IPS-18a (cell line): ENCODE measurements around the gene ATP6V0E1.

Experiments
- H3K27ac ChIP-seq: one replicate; pipeline ENCODE4 v1.5.1; 2013; ENCODE audit warnings: low read length
- H3K27me3 ChIP-seq: one replicate; pipeline ENCODE4 v1.6.1; 2013; ENCODE audit warnings: mild to moderate bottlenecking, low read length; ENCODE audit not compliant: control insufficient read depth, insufficient read depth
- H3K36me3 ChIP-seq: one replicate; pipeline ENCODE4 v1.6.1; 2013; ENCODE audit warnings: low read depth, low read length; ENCODE audit not compliant: control insufficient read depth
- H3K4me1 ChIP-seq: one replicate; pipeline ENCODE4 v1.6.1; 2013; ENCODE audit warnings: low read depth, low read length; ENCODE audit not compliant: control insufficient read depth
- H3K4me3 ChIP-seq: one replicate; pipeline ENCODE4 v1.5.1; 2013; ENCODE audit warnings: low read length
- H3K9ac ChIP-seq: one replicate; pipeline ENCODE4 v1.6.1; 2013; ENCODE audit warnings: mild to moderate bottlenecking, low read length, moderate library complexity
- H3K9me3 ChIP-seq: one replicate; pipeline ENCODE4 v1.6.1; 2013; ENCODE audit warnings: low read depth, low read length; ENCODE audit not compliant: control insufficient read depth

Gene ATP6V0E1

DNA sequence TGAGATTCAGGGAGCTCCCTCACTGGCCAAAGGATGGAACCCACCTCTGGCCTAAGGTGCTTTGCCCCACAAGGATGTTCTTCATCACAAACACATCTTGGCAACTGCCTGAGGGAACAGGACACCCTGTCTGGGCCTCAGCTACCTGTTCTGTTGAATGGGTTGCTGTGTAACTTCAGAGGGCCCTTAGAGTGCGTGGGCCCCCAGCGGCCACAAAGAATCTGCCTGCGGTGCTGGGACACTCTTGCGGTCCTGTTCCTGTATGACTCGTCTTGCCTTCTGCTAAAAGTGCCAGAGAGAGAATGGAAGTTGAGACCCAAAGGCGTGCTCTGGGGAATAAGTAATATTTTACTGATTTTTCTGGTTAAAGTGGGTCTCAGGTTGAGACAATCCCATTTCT is 38.4 kb upstream of the ATP6V0E1 start:
- Histone ChIP-seq H3K27me3 (no peaks in the 10 kb centered on the region), H3K36me3 (peaks cover 14% of the 10 kb centered on the region), H3K9ac (no peak overlapping the region), H3K4me1 (peaks cover 8% of the 10 kb centered on the region), H3K27ac (no peak overlapping the region), H3K9me3 (no peaks in the 10 kb centered on the region), H3K4me3 (no peak overlapping the region)

DNA sequence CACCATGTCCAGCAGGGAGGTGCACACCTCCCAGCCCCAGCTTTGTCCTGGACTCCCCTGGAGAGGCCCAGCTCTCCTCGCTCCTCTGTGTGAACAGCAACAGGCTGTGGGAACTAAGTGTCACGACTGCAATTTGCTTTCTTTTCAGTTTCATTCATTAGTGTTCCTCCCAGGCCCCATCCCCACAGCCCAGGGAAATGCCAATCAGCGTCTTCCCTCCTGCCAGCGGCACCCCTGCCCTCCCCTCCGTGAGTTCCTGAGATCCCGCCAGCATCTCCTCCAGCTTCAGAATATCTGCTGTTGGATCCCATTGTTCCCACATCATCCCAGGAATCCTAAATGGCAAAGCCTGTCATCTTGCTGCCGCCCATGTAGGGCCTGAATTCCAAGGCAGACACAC is 37.4 kb upstream of the ATP6V0E1 start:
- Histone ChIP-seq H3K36me3 (peaks cover 15% of the 10 kb centered on the region), H3K4me1 (peaks cover 8% of the 10 kb centered on the region), H3K27ac (no peak overlapping the region), H3K9ac (no peak overlapping the region), H3K9me3 (no peaks in the 10 kb centered on the region), H3K27me3 (no peaks in the 10 kb centered on the region), H3K4me3 (no peak overlapping the region)

DNA sequence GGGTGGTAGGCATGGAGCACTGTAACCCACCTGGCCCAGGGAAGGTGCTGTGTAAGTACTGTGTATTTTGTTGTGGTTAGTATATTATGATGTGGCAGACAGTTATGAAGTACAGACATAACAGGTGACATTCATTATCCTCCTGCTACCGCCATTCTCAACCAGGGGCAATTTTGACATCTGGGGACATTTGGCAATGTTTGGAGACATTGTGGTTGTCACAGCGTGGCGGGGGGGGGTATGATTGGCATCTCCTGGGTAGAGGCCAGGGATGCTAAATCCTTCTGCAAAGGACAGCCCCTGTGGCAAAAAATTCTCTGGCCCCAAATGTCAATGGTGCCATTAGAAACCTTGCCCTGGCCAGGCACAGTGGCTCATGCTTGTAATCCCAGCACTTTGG is 34.1 kb upstream of the ATP6V0E1 start:
- peaks cover 20% of the 10 kb centered on the region for H3K36me3 ChIP-seq
- no peak overlapping the region for H3K9ac ChIP-seq
- H3K4me3 ChIP-seq, result no peak overlapping the region
- no peaks in the 10 kb centered on the region for H3K9me3 ChIP-seq
- H3K27me3 ChIP-seq, result no peaks in the 10 kb centered on the region
- H3K27ac ChIP-seq, result no peak overlapping the region
- H3K4me1 ChIP-seq, result no peaks in the 10 kb centered on the region

DNA sequence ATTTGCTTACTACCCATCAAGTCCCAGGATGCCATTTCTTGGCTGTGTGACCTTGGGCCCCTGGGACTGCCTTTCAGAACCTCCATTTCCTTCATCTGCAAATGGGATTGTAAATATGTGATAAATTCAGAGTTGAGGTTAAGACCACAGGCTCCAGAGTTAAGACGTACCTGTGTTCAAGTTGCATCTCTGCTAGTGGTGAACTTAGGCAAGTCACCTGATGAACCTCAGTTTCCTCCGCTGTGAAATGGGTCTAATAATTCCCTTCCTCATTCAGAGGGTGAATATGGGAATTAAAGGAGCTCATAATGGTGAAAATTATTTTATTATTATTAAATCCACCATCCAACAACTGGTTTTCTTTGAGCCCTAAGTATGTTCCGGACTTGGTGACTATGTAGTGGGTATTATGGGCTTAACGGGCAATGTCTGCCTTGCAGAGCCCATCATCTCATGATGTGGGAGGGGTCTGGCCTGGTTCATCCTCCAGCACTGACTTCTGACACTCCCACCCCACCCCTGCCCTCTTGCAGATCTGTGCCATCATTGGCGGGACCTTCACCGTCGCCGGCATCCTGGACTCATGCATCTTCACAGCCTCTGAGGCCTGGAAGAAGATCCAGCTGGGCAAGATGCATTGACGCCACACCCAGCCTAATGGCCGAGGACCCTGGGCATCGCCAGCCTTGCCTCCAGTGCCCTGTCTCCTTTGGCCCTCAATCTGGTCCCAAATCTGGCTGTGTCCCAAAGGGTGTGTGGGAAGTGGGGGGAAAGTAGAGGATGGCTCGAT is 33.2 kb upstream of the ATP6V0E1 start:
- Histone ChIP-seq H3K36me3 (peaks cover 16% of the 10 kb centered on the region), H3K9ac (no peak overlapping the region), H3K27ac (no peak overlapping the region), H3K4me1 (no peaks in the 10 kb centered on the region), H3K4me3 (no peak overlapping the region), H3K9me3 (no peaks in the 10 kb centered on the region), H3K27me3 (no peaks in the 10 kb centered on the region)

DNA sequence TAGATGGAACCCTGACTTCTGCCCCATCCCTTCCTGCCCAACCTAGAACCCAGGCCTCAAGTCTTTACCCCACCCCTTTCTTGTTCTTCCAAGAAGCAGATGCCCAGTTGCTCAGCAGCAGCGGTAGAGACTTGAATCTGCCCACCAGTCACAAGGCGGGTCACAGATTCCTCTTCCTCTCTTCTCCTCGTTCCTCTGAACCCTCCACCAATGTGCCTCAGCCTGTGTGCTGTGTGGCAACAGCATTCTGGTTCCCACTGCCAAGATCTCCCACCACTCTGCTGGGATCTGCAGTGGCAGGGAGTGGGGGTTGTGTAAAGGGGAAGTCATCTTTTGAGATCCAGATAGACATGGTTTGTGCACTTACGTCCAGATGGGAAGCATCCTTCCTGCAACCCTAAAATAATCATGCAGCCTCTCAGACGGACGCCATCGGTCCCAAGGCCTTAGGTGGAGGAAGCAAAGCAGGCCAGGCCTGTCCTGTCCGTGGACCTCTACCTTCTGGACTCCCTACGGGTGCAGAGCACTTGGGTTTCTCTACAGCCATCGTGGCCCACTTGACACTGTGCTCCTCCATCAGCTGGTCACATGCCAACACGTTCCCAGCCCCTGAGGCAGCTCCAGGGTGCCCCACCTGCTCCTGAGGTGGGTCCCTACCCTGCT is 32.1 kb upstream of the ATP6V0E1 start:
- H3K27ac ChIP-seq, result no peak overlapping the region
- H3K9me3 ChIP-seq, result no peaks in the 10 kb centered on the region
- no peaks in the 10 kb centered on the region for H3K27me3 ChIP-seq
- peaks cover 13% of the 10 kb centered on the region for H3K36me3 ChIP-seq
- no peaks in the 10 kb centered on the region for H3K4me1 ChIP-seq
- no peak overlapping the region for H3K4me3 ChIP-seq
- H3K9ac ChIP-seq, result no peak overlapping the region

DNA sequence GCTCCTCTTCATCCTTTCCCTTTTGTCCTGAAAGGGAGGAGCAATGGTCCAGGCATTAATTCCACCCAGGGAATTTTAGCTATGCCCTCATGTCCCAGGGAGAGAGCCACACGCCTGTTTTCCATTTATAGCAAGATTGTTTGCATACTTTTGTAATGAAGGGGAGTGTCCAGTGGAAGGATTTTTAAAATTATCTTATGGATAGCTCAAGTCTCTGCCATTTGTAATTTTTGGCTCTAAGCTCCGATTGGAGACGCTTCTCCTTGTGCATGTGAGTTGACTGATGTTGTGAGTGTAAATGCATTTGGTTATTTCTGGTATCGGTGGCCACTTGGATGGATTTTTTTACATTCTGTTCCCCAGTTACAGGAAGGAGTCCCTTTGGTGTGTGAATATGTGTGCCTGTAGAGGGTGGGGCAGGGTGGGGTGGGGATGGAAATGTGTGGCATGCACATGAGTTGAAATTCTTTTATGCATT is 31.5 kb upstream of the ATP6V0E1 start:
- Histone ChIP-seq H3K9me3 (no peaks in the 10 kb centered on the region), H3K27ac (no peak overlapping the region)

DNA sequence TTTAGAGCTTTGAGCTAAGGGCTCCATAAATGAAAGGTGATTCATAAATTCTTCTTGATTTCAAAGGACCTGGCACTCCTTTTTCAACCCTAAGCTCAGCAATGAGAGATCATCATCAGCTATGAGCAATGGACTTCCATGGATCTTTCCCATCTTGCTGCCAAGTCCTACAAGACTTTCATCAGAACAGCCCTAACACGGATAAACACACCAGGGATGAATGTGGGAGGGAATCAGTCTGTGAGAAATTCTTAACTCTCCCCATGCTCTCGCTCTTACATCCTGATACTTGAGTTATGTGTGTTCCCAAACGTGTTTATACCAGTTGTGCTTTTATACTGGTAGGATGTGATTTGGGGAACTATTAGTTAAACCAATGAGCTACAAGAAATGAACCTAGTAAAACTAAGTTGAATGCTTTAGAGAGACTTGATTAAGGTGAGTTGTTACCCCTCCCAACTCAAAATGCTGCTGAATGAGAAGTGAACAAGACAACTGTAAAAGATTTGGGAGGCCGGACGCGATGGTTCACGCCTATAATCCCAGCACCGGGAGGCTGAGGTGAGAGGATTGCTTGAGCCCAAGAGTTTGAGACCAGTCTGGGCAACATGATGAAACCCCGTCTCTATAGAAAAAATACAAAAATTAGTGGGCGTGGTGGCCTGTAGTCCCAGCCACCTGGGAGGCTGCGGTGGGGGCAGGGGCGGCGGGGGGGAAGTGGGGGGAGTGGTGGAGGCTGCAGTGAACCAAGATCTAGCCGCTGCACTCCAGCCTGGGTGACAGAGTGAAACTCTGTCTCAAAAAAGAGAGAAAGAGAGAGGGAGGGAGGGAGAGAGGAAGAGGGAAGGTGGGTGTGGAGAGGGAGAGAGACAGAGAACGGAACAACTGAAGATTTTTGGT is 29.5 kb upstream of the ATP6V0E1 start:
- no peak overlapping the region for H3K9ac ChIP-seq
- no peak overlapping the region for H3K4me3 ChIP-seq
- peaks cover 5% of the 10 kb centered on the region for H3K36me3 ChIP-seq
- H3K27ac ChIP-seq, result no peak overlapping the region
- H3K27me3 ChIP-seq, result peaks cover 16% of the 10 kb centered on the region
- H3K4me1 ChIP-seq, result no peaks in the 10 kb centered on the region
- no peaks in the 10 kb centered on the region for H3K9me3 ChIP-seq

More for the DNA sequence above, 31.5 kb upstream of the ATP6V0E1 start:
- Histone ChIP-seq H3K4me1 (no peaks in the 10 kb centered on the region), H3K27me3 (peaks cover 2% of the 10 kb centered on the region), H3K36me3 (peaks cover 11% of the 10 kb centered on the region), H3K9ac (no peak overlapping the region), H3K4me3 (no peak overlapping the region)

DNA sequence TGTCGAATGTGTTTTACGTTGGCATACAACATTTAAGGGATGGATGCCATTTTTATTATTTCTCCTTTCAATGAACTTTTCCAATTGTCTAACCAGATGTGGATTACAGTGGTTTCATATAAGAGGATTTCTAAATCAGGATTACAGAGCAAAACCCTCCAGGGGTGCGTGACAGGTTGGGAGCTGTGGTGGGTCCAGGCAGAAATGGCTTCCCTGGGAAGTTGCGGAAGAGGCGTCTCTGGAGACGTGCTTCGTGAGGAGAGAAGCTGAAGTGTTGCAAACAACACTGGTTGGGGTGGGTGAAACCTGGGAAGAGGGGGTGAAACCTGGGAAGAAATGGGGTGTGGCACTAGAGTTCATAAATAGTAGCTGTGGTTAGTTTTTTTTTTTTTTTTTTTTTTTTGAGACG is 28.8 kb upstream of the ATP6V0E1 start:
- Histone ChIP-seq H3K4me3 (no peak overlapping the region), H3K4me1 (no peaks in the 10 kb centered on the region), H3K27me3 (peaks cover 16% of the 10 kb centered on the region), H3K9ac (no peak overlapping the region), H3K9me3 (no peaks in the 10 kb centered on the region), H3K27ac (no peak overlapping the region), H3K36me3 (peaks cover 5% of the 10 kb centered on the region)

DNA sequence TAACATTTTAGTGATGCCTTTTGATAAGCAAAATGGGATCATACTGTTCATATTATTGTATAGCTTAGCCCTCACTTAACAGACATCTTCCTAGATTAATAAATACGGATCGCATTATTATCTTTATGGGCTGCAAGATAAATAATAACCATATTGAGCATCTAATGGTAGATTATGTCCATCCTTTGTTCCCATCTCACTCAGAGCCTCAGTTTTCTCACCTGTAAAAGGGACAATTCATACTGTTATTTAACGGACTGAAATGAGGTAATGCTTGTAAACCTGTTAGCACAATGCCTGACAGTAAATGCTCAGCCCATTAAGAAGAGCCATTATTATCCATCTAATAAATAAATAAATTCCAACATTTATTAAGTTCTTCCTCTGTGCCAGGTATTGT is 27.3 kb upstream of the ATP6V0E1 start:
- peaks cover 16% of the 10 kb centered on the region for H3K27me3 ChIP-seq
- H3K4me3 ChIP-seq, result no peak overlapping the region
- H3K36me3 ChIP-seq, result peaks cover 4% of the 10 kb centered on the region
- no peak overlapping the region for H3K27ac ChIP-seq
- H3K9ac ChIP-seq, result no peak overlapping the region
- H3K9me3 ChIP-seq, result no peaks in the 10 kb centered on the region
- H3K4me1 ChIP-seq, result no peaks in the 10 kb centered on the region

DNA sequence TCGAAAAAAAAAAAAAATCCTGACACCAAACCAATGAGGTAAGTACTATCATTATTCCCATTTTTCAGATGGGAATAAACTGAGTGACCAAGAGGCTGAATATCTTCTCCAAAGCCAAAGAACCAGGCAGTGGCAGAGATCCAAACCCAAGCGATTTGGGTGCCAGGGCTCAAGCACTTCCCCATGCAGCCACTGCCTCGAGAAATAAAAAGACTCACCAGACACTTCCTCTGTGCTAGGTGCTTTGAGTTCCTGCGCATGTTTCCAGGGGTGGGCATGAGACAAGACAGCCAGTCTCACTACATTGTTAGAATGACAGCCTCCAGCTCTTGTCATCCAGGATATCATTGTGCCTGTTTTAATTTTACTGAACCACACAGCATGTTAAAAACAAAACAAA is 26.6 kb upstream of the ATP6V0E1 start:
- no peak overlapping the region for H3K27ac ChIP-seq

DNA sequence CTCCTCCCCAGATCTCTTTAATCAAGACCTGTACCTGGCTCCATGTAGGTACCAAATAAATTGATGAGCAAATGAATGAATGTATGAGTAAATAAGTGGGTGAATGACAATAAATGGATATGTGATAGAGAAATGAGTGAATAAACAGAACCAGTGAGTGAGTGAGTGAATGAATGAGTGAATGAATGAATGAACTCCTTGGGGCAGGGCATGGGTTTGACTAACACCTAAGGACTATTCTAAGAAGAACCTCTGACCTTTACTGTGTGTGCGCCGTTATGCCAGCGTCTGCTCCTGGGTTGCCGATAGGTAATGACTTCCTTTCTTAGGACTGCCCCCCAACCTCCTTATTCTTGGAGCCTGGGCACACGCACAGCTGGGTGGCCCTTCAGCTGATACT is 26.1 kb upstream of the ATP6V0E1 start:
- no peaks in the 10 kb centered on the region for H3K4me1 ChIP-seq
- H3K4me3 ChIP-seq, result no peak overlapping the region
- H3K27ac ChIP-seq, result no peak overlapping the region
- no peak overlapping the region for H3K9ac ChIP-seq
- peaks cover 16% of the 10 kb centered on the region for H3K27me3 ChIP-seq
- H3K36me3 ChIP-seq, result peaks cover 8% of the 10 kb centered on the region
- no peaks in the 10 kb centered on the region for H3K9me3 ChIP-seq

More for the DNA sequence above, 26.6 kb upstream of the ATP6V0E1 start:
- H3K4me1 ChIP-seq, result no peaks in the 10 kb centered on the region
- H3K9ac ChIP-seq, result no peak overlapping the region
- no peaks in the 10 kb centered on the region for H3K9me3 ChIP-seq
- H3K4me3 ChIP-seq, result no peak overlapping the region
- peaks cover 7% of the 10 kb centered on the region for H3K36me3 ChIP-seq
- peaks cover 16% of the 10 kb centered on the region for H3K27me3 ChIP-seq
